GM11168 (cell line): ENCODE data around the gene CAMK2B.

Source experiments
- in situ Hi-C: fragments of 300-500 bp; cut with MboI; formaldehyde crosslinking; loops from one replicate; pipeline ENCODE4 v1.12.0; 2022; ENCODE audit warnings: low sequenced_read_pairs; ENCODE audit not compliant: unreplicated experiment

Gene CAMK2B

DNA sequence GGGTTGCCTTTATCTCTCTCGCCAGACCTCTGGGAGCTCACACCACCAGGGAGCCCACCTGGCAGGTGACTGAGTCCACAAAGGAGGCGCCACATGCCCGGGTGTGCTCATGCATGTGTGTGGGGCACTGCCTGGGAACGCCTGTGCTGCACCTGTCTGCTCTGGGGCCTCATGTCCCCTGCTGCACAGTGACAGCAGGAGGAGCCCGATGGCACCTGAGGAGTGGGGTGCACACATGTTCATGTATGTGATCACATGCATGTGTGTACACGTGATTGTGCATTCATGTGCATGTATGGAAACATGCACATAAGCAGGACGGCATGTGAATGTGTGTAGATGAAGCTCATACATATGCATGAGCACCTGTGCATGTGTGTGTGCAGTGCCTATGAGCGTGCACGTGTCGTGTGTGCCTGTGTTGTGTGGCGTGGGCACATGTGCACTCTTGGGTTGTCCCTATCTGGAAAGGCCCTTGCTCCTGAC lies 102.6 kb downstream of the CAMK2B start:
- in situ Hi-C loops: no loop called here

GRCh38 chr7:44222074-44222473 lies 103.3 kb downstream of the CAMK2B start:
- in situ Hi-C loops: no loop called here

DNA sequence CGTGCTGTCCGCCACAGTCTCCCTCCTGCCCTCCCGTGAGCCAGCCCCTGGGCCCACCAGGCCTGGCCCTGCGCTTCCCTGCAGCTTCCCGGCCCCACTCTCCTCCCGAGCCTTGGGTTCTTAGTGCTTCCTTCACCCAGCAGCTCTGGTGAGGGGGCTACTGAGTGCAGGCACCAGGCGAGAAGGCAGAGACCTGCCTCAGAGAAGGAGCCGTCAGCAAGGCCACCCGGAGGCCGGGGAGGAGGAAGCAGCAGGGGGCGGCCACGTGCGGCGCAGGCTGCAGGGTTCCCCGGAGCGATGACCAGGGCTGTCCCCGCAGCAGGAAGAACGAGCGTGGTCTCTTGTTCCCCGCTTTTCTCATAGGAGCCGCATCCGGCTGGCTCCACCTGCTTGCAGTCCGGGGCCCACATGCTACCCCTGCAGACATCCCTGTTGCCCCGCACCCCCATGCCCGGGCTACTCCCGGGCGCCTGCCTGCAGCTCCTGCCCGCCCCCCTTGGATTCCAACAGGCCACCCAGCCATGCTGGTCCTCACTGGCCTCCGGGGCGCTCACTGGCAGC lies 104.1 kb downstream of the CAMK2B start:
- in situ Hi-C loops: no loop called here

DNA sequence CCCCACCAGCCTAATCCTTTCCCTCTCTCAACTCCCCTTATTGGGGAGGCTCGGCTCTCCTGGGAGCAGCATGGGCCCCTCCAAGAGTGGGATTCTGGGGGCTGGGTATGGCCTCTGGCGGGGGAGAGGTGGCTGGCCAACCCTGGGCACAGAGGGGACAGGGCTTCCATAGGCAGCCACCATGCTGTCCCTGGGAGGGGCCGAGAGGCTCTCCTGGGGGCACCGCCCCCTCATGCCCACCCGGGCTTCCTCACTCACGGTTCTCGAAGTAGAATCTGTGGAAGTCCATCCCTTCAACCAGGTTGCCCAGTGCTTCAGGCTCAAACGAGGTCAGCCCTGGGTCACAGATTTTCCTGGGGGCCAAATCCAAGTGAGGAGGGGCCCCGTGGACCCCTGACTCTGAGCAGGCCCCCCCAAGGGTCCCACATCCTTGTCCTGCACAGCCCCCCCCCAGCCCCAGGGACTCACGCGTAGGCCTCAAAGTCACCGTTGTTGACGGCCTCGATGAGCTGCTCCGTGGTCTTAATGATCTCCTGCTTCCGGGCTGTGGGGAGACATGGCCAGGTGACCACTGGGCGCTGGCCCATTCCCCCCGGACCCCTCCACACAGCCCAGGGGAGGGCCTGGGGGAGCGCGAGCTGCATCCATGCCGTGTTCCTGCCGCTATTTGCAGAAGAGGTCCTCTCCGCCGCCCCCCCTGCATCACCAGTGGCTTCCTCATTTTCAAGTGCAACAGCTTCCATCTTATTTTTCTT lies 104.9 kb downstream of the CAMK2B start:
- in situ Hi-C loops: no loop called here

DNA sequence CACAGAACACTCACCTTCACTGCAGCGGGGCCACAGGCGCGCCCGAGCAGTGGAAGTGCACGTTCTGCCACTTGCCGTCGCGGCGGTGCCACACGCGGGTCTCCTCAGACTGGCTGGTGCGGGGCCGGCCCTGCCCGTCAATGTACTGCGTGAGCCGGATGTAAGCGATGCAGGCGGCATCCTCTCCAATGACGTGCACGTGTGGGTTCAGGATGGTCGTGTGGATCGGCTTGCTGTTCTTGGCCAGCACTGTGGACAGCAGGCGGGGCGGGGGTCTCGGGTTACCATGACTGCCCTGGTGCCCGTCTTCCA lies 105.4 kb downstream of the CAMK2B start:
- in situ Hi-C loops: no loop called here

DNA sequence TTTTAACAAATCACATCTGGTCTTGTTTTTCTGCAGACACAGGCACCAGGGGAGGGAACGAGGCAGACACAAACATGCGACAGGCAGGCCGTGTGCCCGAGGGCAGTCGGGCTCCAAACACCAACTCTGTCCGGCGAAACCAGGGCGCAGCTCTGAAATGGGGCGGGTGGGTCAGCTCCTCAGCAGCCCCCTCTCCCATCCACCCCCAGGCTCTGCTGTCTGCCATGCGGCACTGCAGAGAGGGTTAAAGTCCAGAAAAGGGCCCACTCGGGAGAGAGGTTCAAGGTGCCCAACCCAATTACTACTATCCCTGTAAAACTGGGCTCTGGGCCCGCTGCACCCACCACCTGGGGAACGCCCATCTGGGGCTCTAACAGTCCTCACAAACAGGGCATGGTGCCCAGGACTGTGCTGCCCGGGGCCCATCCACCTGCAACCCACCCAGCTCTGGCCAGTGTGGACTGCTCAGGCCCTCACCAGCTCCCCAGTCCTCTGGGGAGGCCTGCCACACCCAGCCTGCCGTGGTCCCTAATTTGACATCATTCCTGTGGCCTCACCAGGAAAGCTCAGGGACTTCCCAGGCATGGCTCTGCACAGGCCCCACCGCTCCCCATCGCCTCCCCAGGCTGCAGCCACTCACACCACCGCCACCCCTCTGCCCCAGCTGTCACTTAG lies 105.9 kb downstream of the CAMK2B start:
- in situ Hi-C loops: no loop called here

GRCh38 chr7:44218418-44219201 lies 106.8 kb downstream of the CAMK2B start:
- in situ Hi-C loops: no loop called here

DNA sequence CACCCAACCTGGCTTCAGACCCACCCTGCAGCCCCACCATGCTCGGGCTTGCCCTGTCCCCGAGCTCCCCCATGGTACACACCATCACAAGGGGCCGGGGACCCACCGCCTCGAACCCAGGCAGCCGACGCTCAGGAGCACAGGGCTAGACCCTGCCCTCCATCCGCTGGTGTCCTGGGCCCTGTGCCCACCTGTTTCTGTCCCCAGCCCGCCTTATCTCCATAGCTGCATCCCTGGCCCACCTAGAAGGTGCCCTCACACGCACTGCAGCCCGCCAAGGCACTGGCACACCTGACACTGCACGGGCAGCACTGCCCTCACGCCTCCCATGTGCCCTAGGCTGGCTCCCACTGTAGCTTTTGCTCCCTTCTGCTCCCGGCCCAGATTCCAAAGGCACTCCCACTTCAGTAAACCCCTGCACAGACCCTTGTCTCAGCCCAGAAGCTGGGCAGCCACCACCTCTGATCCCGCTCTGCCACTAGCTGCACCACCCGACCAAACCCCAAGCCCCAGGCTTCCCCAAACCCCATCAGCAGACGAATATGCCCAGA lies 107.5 kb downstream of the CAMK2B start:
- in situ Hi-C loops: no loop called here

DNA sequence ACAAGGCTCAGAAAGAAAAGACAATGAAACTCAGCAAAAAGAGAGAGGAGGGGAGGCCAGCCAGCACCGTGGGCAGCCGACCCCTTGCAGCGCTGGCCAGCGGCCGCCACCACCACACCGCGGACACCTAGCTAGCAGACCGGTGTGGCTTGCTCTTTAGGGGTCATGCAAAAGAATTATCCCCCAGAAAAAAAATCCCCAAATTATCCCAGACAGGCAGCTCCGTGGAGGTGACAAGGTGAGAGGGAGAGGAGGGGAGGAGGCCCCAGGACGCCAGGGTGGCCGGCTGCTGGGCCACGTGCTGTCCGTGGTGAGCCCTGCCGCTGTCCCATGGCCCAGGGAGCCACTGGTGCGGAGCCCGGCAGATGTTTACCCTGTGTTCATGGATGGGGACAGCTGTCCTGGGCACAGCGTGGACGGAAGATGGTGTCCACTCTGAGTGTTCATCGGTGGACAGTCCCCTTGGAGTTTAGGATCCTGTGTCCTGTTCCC lies 108.1 kb downstream of the CAMK2B start:
- in situ Hi-C loops: no loop called here

- in situ Hi-C loops: no loop called here
Measured at GRCh38 chr7:44216521-44217222, 108.7 kb downstream of the CAMK2B start.

- in situ Hi-C loops: no loop called here
Measured at GRCh38 chr7:44216019-44216418, 109.4 kb downstream of the CAMK2B start.

GRCh38 chr7:44215531-44215930 lies 109.9 kb downstream of the CAMK2B start:
- in situ Hi-C loops: no loop called here

DNA sequence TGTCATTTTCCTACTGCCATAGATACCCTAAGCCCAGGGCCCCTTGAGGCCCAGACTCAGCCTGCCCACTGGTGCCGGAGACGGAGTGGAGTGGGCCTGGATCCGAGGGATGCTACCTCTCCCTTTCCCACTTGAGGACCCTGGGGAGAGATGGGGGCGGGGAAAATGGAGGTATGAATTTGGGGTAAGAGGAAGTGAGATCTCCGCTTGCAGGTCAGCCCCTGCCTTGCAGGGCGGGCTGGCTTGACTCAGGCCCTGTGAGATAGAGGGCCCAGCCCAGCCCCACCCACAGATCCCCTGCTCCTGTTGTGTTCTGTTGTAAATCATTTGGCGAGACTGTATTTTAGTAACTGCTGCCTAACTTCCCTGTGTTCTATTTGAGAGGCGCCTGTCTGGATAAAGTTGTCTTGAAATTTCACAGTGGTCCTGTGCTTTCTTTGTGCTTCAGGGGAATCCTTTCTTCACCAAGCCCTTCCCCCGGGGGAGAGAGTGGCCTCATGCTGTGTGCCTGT lies 111.5 kb downstream of the CAMK2B start:
- in situ Hi-C loops: no loop called here

DNA sequence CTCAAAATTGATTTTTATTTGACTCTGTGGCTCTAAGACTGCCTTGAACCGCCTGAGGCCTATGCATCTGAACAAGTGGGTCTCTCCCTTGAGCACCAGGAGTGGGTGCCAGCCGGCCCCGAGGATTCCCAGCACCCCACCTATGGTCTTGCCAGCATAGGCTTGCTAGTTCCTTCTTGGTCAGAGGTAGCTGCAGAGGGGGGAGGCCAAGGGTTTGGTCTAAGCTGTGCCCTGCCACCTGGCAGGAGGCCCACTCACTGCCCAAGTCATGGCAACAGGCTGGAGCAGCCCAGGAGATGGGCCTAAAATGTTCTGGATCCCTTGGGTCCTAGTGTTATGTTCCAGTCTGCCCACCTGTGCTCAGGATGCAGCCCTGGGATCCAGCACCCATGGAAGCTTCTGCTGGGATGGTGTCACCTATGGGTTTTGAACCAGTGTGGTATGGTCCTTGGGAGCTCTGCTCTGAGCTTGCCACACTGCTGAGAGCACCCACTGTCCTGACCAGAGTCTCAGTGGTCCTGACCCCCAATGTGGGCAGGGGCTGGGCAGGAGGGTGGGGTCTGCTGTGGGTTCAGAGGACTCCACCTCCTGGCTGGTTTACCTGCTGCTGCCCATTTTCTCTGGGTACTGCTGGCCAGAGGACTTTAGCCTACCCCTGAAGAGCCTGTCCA lies 112.1 kb downstream of the CAMK2B start:
- in situ Hi-C loops: no loop called here

- in situ Hi-C loops: no loop called here
Measured at GRCh38 chr7:44212581-44213184, 112.7 kb downstream of the CAMK2B start.

- in situ Hi-C loops: no loop called here
Measured at GRCh38 chr7:44212018-44212417, 113.4 kb downstream of the CAMK2B start.

- in situ Hi-C loops: no loop called here
Measured at GRCh38 chr7:44211126-44211675, 114.2 kb downstream of the CAMK2B start.

DNA sequence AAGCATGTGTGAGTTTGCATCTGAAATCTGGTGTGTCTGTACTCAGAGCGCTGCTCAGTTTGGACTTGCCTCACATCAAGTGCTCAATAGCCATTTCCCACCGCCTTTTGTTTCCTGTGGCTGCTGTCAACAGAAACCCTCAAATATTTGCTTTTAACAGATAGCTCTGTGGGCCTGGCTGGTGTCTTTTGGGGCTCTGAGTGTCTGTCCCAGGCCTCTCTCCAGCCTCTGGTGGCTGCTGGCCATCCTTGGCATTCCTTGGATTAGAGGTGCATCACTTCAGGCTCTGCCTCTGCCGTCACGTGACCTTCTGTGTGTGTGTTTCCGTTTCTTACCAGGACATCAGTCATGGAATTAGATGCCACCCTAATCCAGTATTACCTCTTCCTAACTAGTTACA lies 115.3 kb downstream of the CAMK2B start:
- in situ Hi-C loops: no loop called here
